Loucy (cell line): ENCODE measurements around the gene CTSF.
"Not testable (repeated sequence)": the region's sequence is repeated elsewhere in the genome, so short reads cannot be mapped to it uniquely, and the experiment has no call there.

ENCODE experiments used
- H2AFZ ChIP-seq: fragments of 200-600 bp; sonication (generic); 2 replicates; pipeline ENCODE4 v1.6.0; 2016; ENCODE audit warnings: antibody characterized with exemption, mild to moderate bottlenecking, low read length, moderate library complexity
- H3F3A ChIP-seq: fragments of 200-600 bp; 2 replicates; pipeline ENCODE4 v1.6.0; 2016; ENCODE audit warnings: antibody characterized with exemption, low read depth, mild to moderate bottlenecking
- H3K27me3 ChIP-seq: fragments of 200-600 bp; sonication (generic); 2 replicates; pipeline ENCODE4 v1.6.1; 2014; ENCODE audit warnings: low read length, mild to moderate bottlenecking; ENCODE audit not compliant: insufficient read depth, poor library complexity, severe bottlenecking
- H3K36me3 ChIP-seq: fragments of 200-600 bp; sonication (generic); 2 replicates; pipeline ENCODE4 v1.6.1; 2016; ENCODE audit warnings: low read length; ENCODE audit not compliant: insufficient read depth
- H3K4me1 ChIP-seq: fragments of 200-600 bp; sonication (generic); 2 replicates; pipeline ENCODE4 v1.5.1; 2014; ENCODE audit warnings: low read length, mild to moderate bottlenecking; ENCODE audit not compliant: insufficient read depth, poor library complexity, severe bottlenecking
- H3K4me2 ChIP-seq: fragments of 200-600 bp; sonication (generic); 2 replicates; pipeline ENCODE4 v1.6.0; 2014; ENCODE audit warnings: antibody characterized with exemption, low read length, low read depth, mild to moderate bottlenecking; ENCODE audit not compliant: poor library complexity, severe bottlenecking
- H3K4me3 ChIP-seq: fragments of 200-600 bp; sonication (generic); 2 replicates; pipeline ENCODE4 v1.5.1; 2014; ENCODE audit warnings: low read length, mild to moderate bottlenecking, mixed read lengths; ENCODE audit not compliant: poor library complexity, severe bottlenecking
- H3K79me2 ChIP-seq: fragments of 200-600 bp; sonication (generic); 2 replicates; pipeline ENCODE4 v1.6.1; 2014; ENCODE audit warnings: low read length; ENCODE audit not compliant: insufficient read depth
- H3K9ac ChIP-seq: fragments of 200-600 bp; sonication (generic); 2 replicates; pipeline ENCODE4 v1.6.0; 2014; ENCODE audit warnings: mild to moderate bottlenecking, low read depth, low read length, moderate library complexity; ENCODE audit not compliant: poor library complexity, severe bottlenecking
- H3K9me2 ChIP-seq: fragments of 200-600 bp; sonication (generic); replicated peaks from 2 replicates; pipeline ENCODE4 v1.6.1; 2016; ENCODE audit warnings: low read depth, low read length, mixed read lengths
- H3K9me3 ChIP-seq: fragments of 200-600 bp; sonication (generic); 2 replicates; pipeline ENCODE4 v1.6.1; 2014; ENCODE audit warnings: mild to moderate bottlenecking, antibody characterized with exemption, low read length, low read depth; ENCODE audit not compliant: insufficient read depth
- H4K20me1 ChIP-seq: fragments of 200-600 bp; sonication (generic); 2 replicates; pipeline ENCODE4 v1.6.0; 2014; ENCODE audit warnings: antibody characterized with exemption, low read length, mild to moderate bottlenecking; ENCODE audit not compliant: insufficient read depth, poor library complexity, severe bottlenecking
- CTCF ChIP-seq: fragments of 200-600 bp; sonication (generic); conservative IDR thresholded peaks from 2 replicates; pipeline ENCODE4 v1.5.1; 2014; ENCODE audit warnings: mild to moderate bottlenecking, antibody characterized with exemption, low read length
- EZH2phosphoT487 ChIP-seq: fragments of 200-600 bp; IDR thresholded peaks from 2 replicates; pipeline ENCODE4 v1.6.1; 2018; ENCODE audit warnings: antibody characterized with exemption, mild to moderate bottlenecking, moderate library complexity, borderline replicate concordance

The CTSF gene

GRCh38 chr11:66586136-66586535 is 17.7 kb upstream of the CTSF start:
- no peaks in the 10 kb centered on the region for H3K4me1 ChIP-seq
- H3K9me2 ChIP-seq: no peaks in the 10 kb centered on the region
- H3K79me2 ChIP-seq: no peaks in the 10 kb centered on the region
- H3K4me2 ChIP-seq: no peak overlapping the region
- TF ChIP-seq EZH2phosphoT487 (no peak), CTCF (no peak)
- H2AFZ ChIP-seq: no peak overlapping the region
- H3K27me3 ChIP-seq: no peaks in the 10 kb centered on the region
- no peaks in the 10 kb centered on the region; the same call in 1 of the 2 replicates for H3K9me3 ChIP-seq
- H3K36me3 ChIP-seq: no peaks in the 10 kb centered on the region
- H3K4me3 ChIP-seq: no peak overlapping the region
- H3F3A ChIP-seq: no peaks in the 10 kb centered on the region
- no peak overlapping the region for H3K9ac ChIP-seq
- H4K20me1 ChIP-seq: no peaks in the 10 kb centered on the region

- not testable (repeated sequence) for H3K79me2 ChIP-seq, H3K4me3 ChIP-seq, H3K27me3 ChIP-seq, H3K9me3 ChIP-seq, H3K4me1 ChIP-seq, H3F3A ChIP-seq, H4K20me1 ChIP-seq, H3K36me3 ChIP-seq, H2AFZ ChIP-seq, H3K9me2 ChIP-seq, H3K9ac ChIP-seq, H3K4me2 ChIP-seq
Observed at GRCh38 chr11:66585447-66585846, 17.0 kb upstream of the CTSF start.

- H3K36me3 ChIP-seq, H3K27me3 ChIP-seq, H3K4me2 ChIP-seq, H3K4me1 ChIP-seq, H3K79me2 ChIP-seq, H4K20me1 ChIP-seq, H3K4me3 ChIP-seq, H3K9ac ChIP-seq, H3K9me3 ChIP-seq, H3K9me2 ChIP-seq, H3F3A ChIP-seq, H2AFZ ChIP-seq: not testable (repeated sequence)
Observed at GRCh38 chr11:66582565-66583147, 14.2 kb upstream of the CTSF start.

- Histone ChIP-seq H3K4me1 (no peaks in the 10 kb centered on the region), H4K20me1 (no peaks in the 10 kb centered on the region), H3K4me3 (no peak overlapping the region), H3K4me2 (no peak overlapping the region), H3K27me3 (no peaks in the 10 kb centered on the region), H3K36me3 (no peaks in the 10 kb centered on the region), H3K9ac (no peak overlapping the region), H3K9me2 (no peaks in the 10 kb centered on the region), H3K9me3 (no peaks in the 10 kb centered on the region; the same call in 1 of the 2 replicates), H2AFZ (no peak overlapping the region), H3F3A (no peaks in the 10 kb centered on the region), H3K79me2 (no peaks in the 10 kb centered on the region)
- TF ChIP-seq EZH2phosphoT487: no peak
- no peak for TF ChIP-seq CTCF
Observed at GRCh38 chr11:66581261-66581660, 12.9 kb upstream of the CTSF start.
